Stomach smooth muscle (tissue), 2 donors: Measurements from ENCODE around the gene CELF5.
A peak's percentile ranks its signal among the peaks of the same experiment; 100 is the strongest.

Source experiments
- H3K27ac ChIP-seq: one replicate; pipeline ENCODE4 v1.7.0; 2013; ENCODE audit warnings: mild to moderate bottlenecking, low read length, inconsistent platforms
- H3K27me3 ChIP-seq, 2 donors: one replicate each; pipeline ENCODE4 v1.7.0; 2013; ENCODE audit warnings: low read length in 2 of 2; ENCODE audit not compliant: insufficient read depth in 2 of 2, control insufficient read depth in 1 of 2
- H3K36me3 ChIP-seq, 2 donors: one replicate each; pipeline ENCODE4 v1.7.0; 2013; ENCODE audit warnings: low read length in 2 of 2; ENCODE audit not compliant: control insufficient read depth in 2 of 2, insufficient read depth in 2 of 2
- H3K4me1 ChIP-seq: one replicate; pipeline ENCODE4 v1.7.0; 2013; ENCODE audit warnings: low read length; ENCODE audit not compliant: control insufficient read depth, insufficient read depth
- H3K4me3 ChIP-seq, 2 donors: one replicate each; pipeline ENCODE4 v1.7.0; 2013; ENCODE audit warnings: low read length in 2 of 2
- H3K9ac ChIP-seq, 2 donors: one replicate each; pipeline ENCODE4 v1.7.0; 2013; ENCODE audit warnings: low read length in 2 of 2, mild to moderate bottlenecking in 1 of 2
- H3K9me3 ChIP-seq, 2 donors: one replicate each; pipeline ENCODE4 v1.7.0; 2013; ENCODE audit warnings: low read length in 2 of 2; ENCODE audit not compliant: control insufficient read depth in 2 of 2
- donor health status: healthy.
- donor health status: Pancreatic carcinoma.

The CELF5 gene

GRCh38 chr19:3277649-3278048, 53.2 kb downstream of the CELF5 start:
- Histone ChIP-seq H3K36me3 (no peaks in the 10 kb centered on the region), H3K27me3 (peaks cover 49 to 54% of the 10 kb centered on the region in 2 donors), H3K27ac (no peak overlapping the region)

GRCh38 chr19:3278294-3278693, 53.8 kb downstream of the CELF5 start:
- H3K9ac ChIP-seq: no peak overlapping the region
- peaks cover 2% of the 10 kb centered on the region in 2 donors for H3K9me3 ChIP-seq
- peaks cover 6% of the 10 kb centered on the region for H3K4me1 ChIP-seq
- no peak overlapping the region for H3K27ac ChIP-seq
- H3K36me3 ChIP-seq: no peaks in the 10 kb centered on the region
- H3K4me3 ChIP-seq: no peak overlapping the region
- peaks cover 47 to 48% of the 10 kb centered on the region in 2 donors for H3K27me3 ChIP-seq

More at GRCh38 chr19:3277649-3278048, 53.2 kb downstream of the CELF5 start:
- Histone ChIP-seq H3K9ac (no peak overlapping the region), H3K4me3 (no peak overlapping the region), H3K9me3 (peaks cover 4 to 9% of the 10 kb centered on the region in 2 donors), H3K4me1 (peaks cover 6% of the 10 kb centered on the region)

GRCh38 chr19:3278749-3279148, 54.3 kb downstream of the CELF5 start:
- Histone ChIP-seq H3K27me3 (peaks cover 47 to 50% of the 10 kb centered on the region in 2 donors), H3K27ac (no peak overlapping the region), H3K4me3 (no peak overlapping the region), H3K9me3 (no peaks in the 10 kb centered on the region), H3K9ac (no peak overlapping the region), H3K4me1 (peaks cover 6% of the 10 kb centered on the region), H3K36me3 (no peaks in the 10 kb centered on the region)

GRCh38 chr19:3279306-3279705, 54.8 kb downstream of the CELF5 start:
- H3K9ac ChIP-seq: no peak overlapping the region
- no peaks in the 10 kb centered on the region for H3K9me3 ChIP-seq
- H3K4me3 ChIP-seq: no peak overlapping the region
- peaks cover 6% of the 10 kb centered on the region for H3K4me1 ChIP-seq
- no peaks in the 10 kb centered on the region for H3K36me3 ChIP-seq
- no peak overlapping the region for H3K27ac ChIP-seq
- H3K27me3 ChIP-seq: peaks cover 49 to 51% of the 10 kb centered on the region in 2 donors

DNA sequence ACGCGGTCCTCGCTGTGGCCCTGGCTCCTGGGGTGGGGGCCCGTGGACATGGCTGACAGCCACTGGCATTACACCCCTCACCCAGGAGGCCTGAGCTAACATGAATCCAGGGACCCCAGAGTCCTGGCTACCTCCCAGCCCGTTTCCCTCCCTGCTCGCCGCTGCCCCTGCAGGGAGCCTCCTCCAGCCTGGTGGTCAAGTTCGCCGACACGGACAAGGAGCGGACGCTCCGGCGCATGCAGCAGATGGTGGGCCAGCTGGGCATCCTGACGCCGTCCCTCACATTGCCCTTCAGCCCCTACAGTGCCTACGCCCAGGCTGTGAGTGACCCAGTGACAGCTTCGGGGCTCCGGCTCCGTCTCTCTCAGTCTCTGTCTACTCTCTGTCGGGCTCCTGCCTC, 56.6 kb downstream of the CELF5 start:
- Histone ChIP-seq H3K27ac (no peak overlapping the region), H3K27me3 (peaks cover 46 to 51% of the 10 kb centered on the region in 2 donors), H3K4me1 (peaks cover 6% of the 10 kb centered on the region), H3K36me3 (no peaks in the 10 kb centered on the region), H3K4me3 (no peak overlapping the region), H3K9me3 (no peaks in the 10 kb centered on the region), H3K9ac (no peak overlapping the region)

DNA sequence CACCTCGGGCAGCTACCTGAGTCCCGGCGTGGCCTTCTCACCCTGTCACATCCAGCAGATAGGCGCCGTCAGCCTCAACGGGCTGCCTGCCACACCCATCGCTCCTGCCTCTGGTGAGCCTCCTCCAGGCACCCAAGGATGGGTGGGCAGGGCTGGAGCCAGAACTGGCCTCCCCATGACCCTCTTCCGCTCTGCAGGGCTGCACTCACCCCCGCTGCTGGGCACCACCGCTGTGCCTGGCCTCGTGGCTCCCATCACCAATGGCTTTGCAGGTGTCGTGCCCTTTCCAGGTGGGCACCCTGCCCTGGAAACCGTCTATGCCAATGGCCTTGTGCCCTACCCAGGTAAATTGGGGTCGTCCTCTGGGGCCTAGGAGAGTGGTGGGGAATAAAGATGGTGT, 57.7 kb downstream of the CELF5 start:
- Histone ChIP-seq H3K27me3 (peaks cover 47 to 52% of the 10 kb centered on the region in 2 donors), H3K36me3 (no peaks in the 10 kb centered on the region), H3K27ac (no peak overlapping the region), H3K9me3 (no peaks in the 10 kb centered on the region), H3K4me1 (peaks cover 6% of the 10 kb centered on the region), H3K9ac (no peak overlapping the region), H3K4me3 (no peak overlapping the region)

GRCh38 chr19:3282564-3282963, 58.1 kb downstream of the CELF5 start:
- Histone ChIP-seq H3K4me3 (no peak overlapping the region), H3K36me3 (no peaks in the 10 kb centered on the region), H3K9ac (no peak overlapping the region), H3K4me1 (peaks cover 6% of the 10 kb centered on the region), H3K27me3 (peaks cover 45 to 49% of the 10 kb centered on the region in 2 donors), H3K9me3 (no peaks in the 10 kb centered on the region), H3K27ac (no peak overlapping the region)

DNA sequence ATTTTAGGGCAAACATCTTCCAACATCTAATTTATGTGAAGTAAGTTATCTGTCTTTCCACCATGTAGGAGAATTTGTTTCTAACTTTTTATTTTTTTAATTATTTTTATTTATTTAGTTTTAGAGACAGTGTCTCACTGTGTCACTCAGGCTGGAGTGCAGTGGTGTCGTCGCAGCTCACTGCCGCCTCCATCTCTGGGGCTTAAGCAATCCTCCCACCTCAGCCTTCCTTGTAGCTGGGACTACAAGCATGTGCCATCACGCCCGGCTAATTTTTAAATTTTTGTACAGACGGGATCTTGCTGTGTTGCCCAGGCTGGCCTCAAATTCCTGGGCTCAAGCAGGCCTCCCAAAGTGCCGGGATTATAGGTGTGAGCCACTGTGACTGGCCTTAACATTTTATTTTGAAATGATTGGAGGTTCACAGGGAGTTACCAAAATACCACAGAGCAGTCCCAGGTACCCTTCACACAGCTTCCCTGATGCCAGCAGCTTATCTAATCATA, 58.8 kb downstream of the CELF5 start:
- H3K4me1 ChIP-seq: peaks cover 6% of the 10 kb centered on the region
- peaks cover 44 to 46% of the 10 kb centered on the region in 2 donors for H3K27me3 ChIP-seq
- no peaks in the 10 kb centered on the region for H3K9me3 ChIP-seq
- no peak overlapping the region for H3K4me3 ChIP-seq
- no peak overlapping the region for H3K9ac ChIP-seq
- no peaks in the 10 kb centered on the region for H3K36me3 ChIP-seq
- H3K27ac ChIP-seq: no peak overlapping the region

GRCh38 chr19:3283886-3284657, 59.6 kb downstream of the CELF5 start:
- no peaks in the 10 kb centered on the region for H3K36me3 ChIP-seq
- H3K4me1 ChIP-seq: peaks cover 6% of the 10 kb centered on the region
- no peaks in the 10 kb centered on the region for H3K9me3 ChIP-seq
- H3K27me3 ChIP-seq: peaks cover 39 to 44% of the 10 kb centered on the region in 2 donors
- H3K4me3 ChIP-seq: no peak overlapping the region
- no peak overlapping the region for H3K9ac ChIP-seq
- no peak overlapping the region for H3K27ac ChIP-seq

GRCh38 chr19:3284759-3285646, 60.5 kb downstream of the CELF5 start:
- Histone ChIP-seq H3K4me1 (peaks cover 6% of the 10 kb centered on the region), H3K27ac (no peak overlapping the region), H3K9ac (no peak overlapping the region), H3K36me3 (no peaks in the 10 kb centered on the region), H3K27me3 (peaks cover 42 to 48% of the 10 kb centered on the region in 2 donors), H3K4me3 (peak overlapping the region in 1 of 2 donors; percentile 22), H3K9me3 (no peaks in the 10 kb centered on the region)
